CD4-positive, CD25-positive, alpha-beta regulatory T cell (primary cell): ENCODE measurements around the gene ETV6. TPM values are rescaled to one million over a fixed set of nuclear protein-coding genes. Genes with fewer than 3 reads are reported as not detected.

Experiments used
- ATAC-seq, 2 donors: fragments of 150-1000 bp; cut with Tn5 transposase; one replicate each; pipeline ENCODE4 v1.10.0; 2021; ENCODE audit warnings: low read depth in 2 of 2, moderate number of reproducible peaks in 2 of 2, moderate library complexity in 1 of 2
- DNase-seq, 3 donors: peaks; one replicate each; pipeline versions ENCODE4 v3.0.0 to v3.0.0-alpha.2; 2012 to 2022; ENCODE audit warnings: mixed read lengths in 1 of 3
- H3K27ac ChIP-seq: one replicate; pipeline ENCODE4 v1.7.0; 2013; ENCODE audit warnings: mild to moderate bottlenecking, low read length; ENCODE audit not compliant: insufficient read depth, poor library complexity, severe bottlenecking
- H3K27me3 ChIP-seq: one replicate; pipeline ENCODE4 v1.7.0; 2013; ENCODE audit warnings: low read length; ENCODE audit not compliant: control insufficient read depth, insufficient read depth
- H3K36me3 ChIP-seq: one replicate; pipeline ENCODE4 v1.7.0; 2013; ENCODE audit warnings: mild to moderate bottlenecking, low read length, moderate library complexity; ENCODE audit not compliant: control insufficient read depth, insufficient read depth
- H3K4me1 ChIP-seq: 2 replicates; pipeline ENCODE4 v1.7.0; 2013; ENCODE audit warnings: mild to moderate bottlenecking, low read length; ENCODE audit not compliant: insufficient read depth, control insufficient read depth, poor library complexity, severe bottlenecking
- H3K4me3 ChIP-seq: one replicate; pipeline ENCODE4 v1.7.0; 2013; ENCODE audit warnings: low read depth, mild to moderate bottlenecking, low read length, moderate library complexity
- H3K9me3 ChIP-seq, 2 experiments: 1 replicate in 1 of 2; 2 replicates in 1 of 2; pipeline ENCODE4 v1.7.0; 2013; ENCODE audit warnings: low read length in 2 of 2, mild to moderate bottlenecking in 1 of 2, moderate library complexity in 1 of 2; ENCODE audit not compliant: control insufficient read depth in 2 of 2
- H3K27ac Mint-ChIP-seq, 3 donors: one replicate each; pipeline ENCODE4 v1.8.0; 2020 to 2022; ENCODE audit warnings: mild to moderate bottlenecking in 3 of 3, mixed read lengths in 3 of 3, moderate library complexity in 2 of 3
- H3K27me3 Mint-ChIP-seq: one replicate; pipeline ENCODE4 v1.8.0; 2022; ENCODE audit warnings: mild to moderate bottlenecking, mixed read lengths
- H3K36me3 Mint-ChIP-seq: one replicate; pipeline ENCODE4 v1.8.0; 2020; ENCODE audit warnings: mixed read lengths
- H3K4me1 Mint-ChIP-seq, 4 donors: one replicate each; pipeline ENCODE4 v1.8.0; 2020 to 2022; ENCODE audit warnings: mixed read lengths in 4 of 4, mild to moderate bottlenecking in 1 of 4
- H3K4me3 Mint-ChIP-seq, 4 donors: one replicate each; pipeline ENCODE4 v1.8.0; 2020 to 2022; ENCODE audit warnings: mild to moderate bottlenecking in 4 of 4, mixed read lengths in 4 of 4, moderate library complexity in 3 of 4
- H3K9me3 Mint-ChIP-seq, 7 donors: one replicate each; pipeline ENCODE4 v1.8.0; 2020 to 2022; ENCODE audit warnings: mixed read lengths in 7 of 7, mild to moderate bottlenecking in 3 of 7, moderate library complexity in 2 of 7
- polyA plus RNA-seq, 4 donors: library from polyadenylated mRNA; unstranded; fragments of 300-500 nt; fragmentation: Illumina TruSeq; gene quantifications; one replicate each; pipeline ENCODE4 v1.2.3, GENCODE V29; 2021
- total RNA-seq: library from RNA; stranded (reverse); gene quantifications from one replicate; pipeline ENCODE4 v1.2.3, GENCODE V29; 2022

The ETV6 gene
- total and polyA plus RNA-seq, 5 donors from 2014 or later, result 2.5 to 62.5 (median 4.1) TPM

- H3K27ac Mint-ChIP-seq, result peak overlapping the region in 1 of 3 donors; percentile 29
- H3K36me3 ChIP-seq, result peaks cover 33% of the 10 kb centered on the region
- no peak overlapping the region for H3K4me3 ChIP-seq
- H3K4me1 Mint-ChIP-seq, result peaks cover under 1 to 9% (median 5%) of the 10 kb centered on the region in 4 donors
- DNase-seq, result no peak
- H3K9me3 ChIP-seq, result no peaks in the 10 kb centered on the region
- no peak overlapping the region for H3K27ac ChIP-seq
- no peaks in the 10 kb centered on the region for H3K4me1 ChIP-seq
- peaks cover 0 to 2% (median 0%) of the 10 kb centered on the region in 7 donors for H3K9me3 Mint-ChIP-seq
- peaks cover 52% of the 10 kb centered on the region for H3K36me3 Mint-ChIP-seq
- H3K27me3 Mint-ChIP-seq, result no peaks in the 10 kb centered on the region
- H3K4me3 Mint-ChIP-seq, result no peak overlapping the region
- no peaks in the 10 kb centered on the region for H3K27me3 ChIP-seq
- ATAC-seq, result no peak
These were observed 235.2 kb downstream of the ETV6 start for GRCh38 chr12:11884706-11885105.

- H3K9me3 Mint-ChIP-seq, result peaks cover 0 to 2% (median 0%) of the 10 kb centered on the region in 7 donors
- Histone ChIP-seq H3K4me1 (no peaks in the 10 kb centered on the region), H3K27ac (no peak overlapping the region), H3K9me3 (no peaks in the 10 kb centered on the region), H3K4me3 (no peak overlapping the region), H3K36me3 (peaks cover 33% of the 10 kb centered on the region), H3K27me3 (no peaks in the 10 kb centered on the region)
- peaks cover 0 to 10% (median 5%) of the 10 kb centered on the region in 4 donors for H3K4me1 Mint-ChIP-seq
- H3K36me3 Mint-ChIP-seq, result peaks cover 49% of the 10 kb centered on the region
- no peaks in the 10 kb centered on the region for H3K27me3 Mint-ChIP-seq
- DNase-seq (no peak), ATAC-seq (no peak)
- no peak overlapping the region for H3K4me3 Mint-ChIP-seq
- peak overlapping the region in 1 of 3 donors; percentile 39 for H3K27ac Mint-ChIP-seq
These were observed 236.0 kb downstream of the ETV6 start for GRCh38 chr12:11885261-11886038.

- Histone ChIP-seq H3K4me3 (no peak overlapping the region), H3K27ac (no peak overlapping the region), H3K4me1 (no peaks in the 10 kb centered on the region), H3K27me3 (no peaks in the 10 kb centered on the region), H3K9me3 (no peaks in the 10 kb centered on the region), H3K36me3 (peaks cover 39% of the 10 kb centered on the region)
- Mint-ChIP-seq H3K27ac (peak overlapping the region in 1 of 3 donors; percentile 11), H3K4me3 (no peak overlapping the region), H3K36me3 (peaks cover 56% of the 10 kb centered on the region), H3K4me1 (peaks cover 0 to 10% (median 6%) of the 10 kb centered on the region in 4 donors), H3K27me3 (no peaks in the 10 kb centered on the region), H3K9me3 (peaks cover 0 to 2% (median 0%) of the 10 kb centered on the region in 7 donors)
- DNase-seq (no peak), ATAC-seq (no peak)
These were observed 236.9 kb downstream of the ETV6 start for GRCh38 chr12:11886339-11886738.

- Histone ChIP-seq H3K9me3 (no peaks in the 10 kb centered on the region), H3K27me3 (no peaks in the 10 kb centered on the region), H3K27ac (no peak overlapping the region), H3K4me3 (no peak overlapping the region), H3K4me1 (no peaks in the 10 kb centered on the region), H3K36me3 (peaks cover 51% of the 10 kb centered on the region)
- peaks cover 0 to 10% (median 6%) of the 10 kb centered on the region in 4 donors for H3K4me1 Mint-ChIP-seq
- no peak overlapping the region for H3K4me3 Mint-ChIP-seq
- H3K9me3 Mint-ChIP-seq, result peaks cover 0 to 2% (median 0%) of the 10 kb centered on the region in 7 donors
- H3K27ac Mint-ChIP-seq, result peak overlapping the region in 1 of 3 donors; percentile 47
- DNase-seq (no peak), ATAC-seq (no peak)
- H3K27me3 Mint-ChIP-seq, result no peaks in the 10 kb centered on the region
- peaks cover 56% of the 10 kb centered on the region for H3K36me3 Mint-ChIP-seq
These were observed 238.6 kb downstream of the ETV6 start for GRCh38 chr12:11888029-11888428.

- Mint-ChIP-seq H3K4me3 (no peak overlapping the region), H3K9me3 (peaks cover 0 to 2% (median 0%) of the 10 kb centered on the region in 7 donors), H3K36me3 (peaks cover 37% of the 10 kb centered on the region), H3K27ac (peak overlapping the region in 1 of 3 donors; percentile 92), H3K4me1 (peaks cover 0 to 10% (median 6%) of the 10 kb centered on the region in 4 donors), H3K27me3 (peaks cover 4% of the 10 kb centered on the region)
- ATAC-seq (no peak), DNase-seq (no peak)
- Histone ChIP-seq H3K4me3 (no peak overlapping the region), H3K27me3 (no peaks in the 10 kb centered on the region), H3K27ac (no peak overlapping the region), H3K9me3 (no peaks in the 10 kb centered on the region), H3K4me1 (no peaks in the 10 kb centered on the region), H3K36me3 (peaks cover 33% of the 10 kb centered on the region)
These were observed 241.9 kb downstream of the ETV6 start for GRCh38 chr12:11891346-11891745.

GRCh38 chr12:11891754-11892386, 242.4 kb downstream of the ETV6 start:
- Mint-ChIP-seq H3K4me1 (peaks cover 0 to 10% (median 5%) of the 10 kb centered on the region in 4 donors), H3K9me3 (peaks cover 0 to 1% (median 0%) of the 10 kb centered on the region in 7 donors), H3K27me3 (peaks cover 4% of the 10 kb centered on the region), H3K4me3 (no peak overlapping the region), H3K36me3 (peaks cover 31% of the 10 kb centered on the region), H3K27ac (peak overlapping the region in 1 of 3 donors; percentile 92)
- H3K36me3 ChIP-seq, result peaks cover 33% of the 10 kb centered on the region
- H3K27me3 ChIP-seq, result no peaks in the 10 kb centered on the region
- H3K27ac ChIP-seq, result no peak overlapping the region
- H3K4me1 ChIP-seq, result no peaks in the 10 kb centered on the region
- DNase-seq (no peak), ATAC-seq (no peak)
- H3K4me3 ChIP-seq, result no peak overlapping the region
- H3K9me3 ChIP-seq, result no peaks in the 10 kb centered on the region

GRCh38 chr12:11893998-11894397, 244.5 kb downstream of the ETV6 start:
- peaks cover 29% of the 10 kb centered on the region for H3K36me3 ChIP-seq
- Mint-ChIP-seq H3K4me3 (no peak overlapping the region), H3K4me1 (peaks cover 0 to 8% (median 4%) of the 10 kb centered on the region in 4 donors), H3K9me3 (peaks cover 0 to 1% (median 0%) of the 10 kb centered on the region in 7 donors), H3K36me3 (peaks cover 21% of the 10 kb centered on the region), H3K27ac (no peak overlapping the region), H3K27me3 (peaks cover 4% of the 10 kb centered on the region)
- no peak overlapping the region for H3K4me3 ChIP-seq
- H3K9me3 ChIP-seq, result no peaks in the 10 kb centered on the region
- DNase-seq, result no peak
- no peaks in the 10 kb centered on the region for H3K27me3 ChIP-seq
- no peak for ATAC-seq
- no peaks in the 10 kb centered on the region for H3K4me1 ChIP-seq
- H3K27ac ChIP-seq, result no peak overlapping the region
